Liver (tissue), 9 donors: ENCODE data around the gene GAS7. TPM values are rescaled to one million over a fixed set of nuclear protein-coding genes. Genes with fewer than 3 reads are reported as not detected.

Experiments used
- DNase-seq: peaks from one replicate; pipeline ENCODE4 v3.0.0-alpha.2; 2017; ENCODE audit warnings: low spot score
- H3K27ac ChIP-seq, 2 donors: one replicate each; pipeline ENCODE4 v1.7.0; 2013; ENCODE audit warnings: inconsistent platforms in 2 of 2, low read length in 2 of 2, control low read depth in 1 of 2, low read depth in 1 of 2, mild to moderate bottlenecking in 1 of 2
- H3K27me3 ChIP-seq, 4 donors: one replicate each; pipeline versions ENCODE4 v1.6.1 to v1.7.0; 2013; ENCODE audit warnings: low read length in 3 of 4, inconsistent platforms in 1 of 4, mild to moderate bottlenecking in 1 of 4, moderate library complexity in 1 of 4; ENCODE audit not compliant: control insufficient read depth in 4 of 4, insufficient read depth in 4 of 4
- H3K36me3 ChIP-seq, 4 donors: one replicate each; pipeline versions ENCODE4 v1.6.1 to v1.7.0; 2013; ENCODE audit warnings: low read length in 3 of 4, mild to moderate bottlenecking in 3 of 4, low read depth in 1 of 4, moderate library complexity in 1 of 4; ENCODE audit not compliant: control insufficient read depth in 4 of 4, insufficient read depth in 3 of 4
- H3K4me1 ChIP-seq, 4 donors: one replicate each; pipeline versions ENCODE4 v1.6.1 to v1.7.0; 2013; ENCODE audit warnings: low read length in 3 of 4, mild to moderate bottlenecking in 3 of 4, moderate library complexity in 1 of 4; ENCODE audit not compliant: control insufficient read depth in 4 of 4, insufficient read depth in 4 of 4
- H3K4me3 ChIP-seq, 3 donors: one replicate each; pipeline versions ENCODE4 v1.6.1 to v1.7.0; 2013; ENCODE audit warnings: low read length in 3 of 3, control low read depth in 1 of 3, low read depth in 1 of 3, mild to moderate bottlenecking in 1 of 3
- H3K9ac ChIP-seq, 2 donors: one replicate each; pipeline ENCODE4 v1.7.0; 2013; ENCODE audit warnings: low read length in 2 of 2, mild to moderate bottlenecking in 2 of 2, moderate library complexity in 2 of 2, control low read depth in 1 of 2, low read depth in 1 of 2
- H3K9me3 ChIP-seq, 4 donors: one replicate each; pipeline versions ENCODE4 v1.6.1 to v1.7.0; 2013; ENCODE audit warnings: low read length in 3 of 4; ENCODE audit not compliant: control insufficient read depth in 4 of 4
- EGR1 ChIP-seq, 2 donors: IDR thresholded peaks; 2 replicates each; pipeline ENCODE4 v1.6.1; 2016 to 2018; ENCODE audit warnings: antibody characterized with exemption in 2 of 2, low read depth in 2 of 2
- FOXA1 ChIP-seq: IDR thresholded peaks from 2 replicates; pipeline ENCODE4 v1.6.1; 2016; ENCODE audit warnings: antibody characterized with exemption
- FOXA2 ChIP-seq: IDR thresholded peaks from 2 replicates; pipeline ENCODE4 v1.6.1; 2016; ENCODE audit warnings: antibody characterized with exemption
- HNF4A ChIP-seq, 2 donors: conservative IDR thresholded peaks; 2 replicates each; pipeline ENCODE4 v1.6.1; 2016; ENCODE audit warnings: antibody characterized with exemption in 2 of 2, mild to moderate bottlenecking in 2 of 2
- HNF4G ChIP-seq: IDR thresholded peaks from 2 replicates; pipeline ENCODE4 v1.6.1; 2016; ENCODE audit warnings: antibody characterized with exemption
- NR2F2 ChIP-seq: IDR thresholded peaks from 2 replicates; pipeline ENCODE4 v1.6.1; 2016; ENCODE audit warnings: antibody characterized with exemption
- RAD21 ChIP-seq, 2 donors: IDR thresholded peaks; 2 replicates each; pipeline ENCODE4 v1.6.1; 2016; ENCODE audit warnings: antibody characterized with exemption in 2 of 2, mild to moderate bottlenecking in 2 of 2
- RXRA ChIP-seq, 2 donors: IDR thresholded peaks; 2 replicates each; pipeline ENCODE4 v1.6.1; 2017 to 2018; ENCODE audit warnings: antibody characterized with exemption in 2 of 2, mild to moderate bottlenecking in 1 of 2
- SP1 ChIP-seq: IDR thresholded peaks from 2 replicates; pipeline ENCODE4 v1.6.1; 2018; ENCODE audit warnings: antibody characterized with exemption, mild to moderate bottlenecking
- TAF1 ChIP-seq: conservative IDR thresholded peaks from 2 replicates; pipeline ENCODE4 v1.6.1; 2016; ENCODE audit warnings: antibody characterized with exemption, mild to moderate bottlenecking
- WGBS: extraction: QIAGEN DNeasy Blood & Tissue Kit; methylation state at CpG from one replicate; pipeline ENCODE4 v1.1.7; 2013; 5-methylcytosine and 5-hydroxymethylcytosine counted together
- polyA plus RNA-seq, 2 donors: library from polyadenylated mRNA; stranded (reverse) in 1 of 2; unstranded in 1 of 2; fragments of 200-250 nt in 1 of 2; fragments of >200 nt in 1 of 2; fragmentation: Nextera tagmentation in 1 of 2; extraction: Ambion mirVana in 1 of 2; gene quantifications; one replicate each; pipeline versions ENCODE4 v1.2.1 to v1.2.3, GENCODE V29; 2013 to 2015
- total RNA-seq, 2 donors: library from RNA; depleted of rRNA; stranded (reverse); fragments of >200 nt; gene quantifications; one replicate each; pipeline ENCODE4 v1.2.3, GENCODE V29; 2014
- TF ChIP-seq, protein P1 (sequence below): IDR thresholded peaks from 2 replicates; pipeline ENCODE4 v1.6.1; 2016; ENCODE audit warnings: antibody characterized with exemption
- TF ChIP-seq, protein P2 (sequence below): IDR thresholded peaks from 2 replicates; pipeline ENCODE4 v1.6.1; 2016; ENCODE audit warnings: antibody characterized with exemption
- TF ChIP-seq, protein P3 (sequence below): IDR thresholded peaks from 2 replicates; pipeline ENCODE4 v1.6.1; 2016; ENCODE audit warnings: antibody characterized with exemption
- TF ChIP-seq, protein P4 (sequence below): IDR thresholded peaks from 2 replicates; pipeline ENCODE4 v1.6.1; 2016; ENCODE audit warnings: antibody characterized with exemption, mild to moderate bottlenecking
- donor health status: healthy.
- donor health status: healthy.
- donor health status: healthy.
- donor health status: healthy.
- donor health status: healthy.

Gene GAS7
- total and polyA plus RNA-seq, 4 donors: 0.79 to 6.1 (median 2.5) TPM

DNA sequence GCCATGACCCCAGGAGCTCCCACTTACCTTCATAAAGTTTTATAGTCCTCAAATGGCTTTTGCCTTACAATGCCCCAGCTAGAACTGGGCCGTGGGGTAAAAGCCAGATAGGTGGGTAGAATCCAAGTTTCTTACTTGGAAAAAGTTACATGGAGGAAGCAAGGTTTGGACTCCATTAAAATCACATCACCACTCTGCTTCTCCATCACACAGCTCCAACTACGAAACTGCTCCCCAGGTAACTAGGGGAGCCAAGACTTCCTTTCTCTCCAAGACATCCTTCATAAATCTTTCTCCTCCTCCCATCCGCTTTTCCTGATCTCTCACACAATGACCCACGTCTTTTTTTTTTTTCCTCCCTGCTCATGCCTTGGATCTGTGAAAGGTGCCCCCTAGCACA, 162.5 kb downstream of the GAS7 start:
- WGBS: 76% methylated on average over 4 of the region's 4 CpGs
- Histone ChIP-seq H3K9ac (no peak overlapping the region), H3K27me3 (peaks cover 0 to 5% (median 0%) of the 10 kb centered on the region in 4 donors), H3K4me1 (no peaks in the 10 kb centered on the region), H3K4me3 (no peak overlapping the region), H3K36me3 (no peaks in the 10 kb centered on the region), H3K27ac (no peak overlapping the region), H3K9me3 (peaks cover 0 to 2% (median 0%) of the 10 kb centered on the region in 4 donors)
- no peak for TF ChIP-seq RAD21 (IDR thresholded peaks at IDR 0.05)
- no peak for DNase-seq

DNA sequence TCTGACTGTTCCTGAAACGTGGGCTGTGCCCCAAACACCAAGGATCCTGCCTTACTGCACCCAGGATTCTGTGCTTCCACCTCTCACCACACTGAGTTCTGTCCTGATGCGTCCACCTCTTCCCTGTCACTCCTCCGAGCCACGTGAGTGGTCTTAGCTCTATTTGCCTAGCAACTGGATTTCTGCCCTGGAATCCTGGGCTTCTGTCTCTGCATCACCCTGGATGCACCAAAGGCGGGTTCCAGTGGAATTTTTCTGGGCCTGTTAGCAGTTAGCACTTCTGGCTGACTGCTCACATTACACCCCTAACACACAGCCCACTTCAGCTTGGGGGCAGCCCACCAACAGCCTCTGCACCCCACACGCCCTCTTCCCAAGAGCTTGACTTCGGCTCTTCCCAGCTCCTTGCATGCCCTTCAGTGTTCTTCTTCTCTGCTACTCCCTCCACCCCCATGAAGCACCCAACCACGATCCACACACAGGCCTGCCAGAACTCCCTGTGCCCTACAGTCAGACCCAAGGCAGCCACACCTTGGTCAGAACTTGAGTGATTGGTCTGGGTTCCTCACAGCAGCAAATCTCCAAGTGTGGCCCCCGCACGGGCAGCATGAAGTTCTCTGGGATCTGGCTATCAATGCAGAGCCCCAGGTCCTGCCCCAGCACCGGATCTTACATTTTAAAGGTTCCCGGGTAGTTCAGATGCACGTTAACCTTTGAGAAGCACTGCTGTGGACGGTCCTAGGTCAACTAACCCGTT, 163.5 kb downstream of the GAS7 start:
- peaks cover 0 to 2% (median 0%) of the 10 kb centered on the region in 4 donors for H3K9me3 ChIP-seq
- 74% methylated on average over 15 of the region's 15 CpGs for WGBS
- TF ChIP-seq, protein P1, sequence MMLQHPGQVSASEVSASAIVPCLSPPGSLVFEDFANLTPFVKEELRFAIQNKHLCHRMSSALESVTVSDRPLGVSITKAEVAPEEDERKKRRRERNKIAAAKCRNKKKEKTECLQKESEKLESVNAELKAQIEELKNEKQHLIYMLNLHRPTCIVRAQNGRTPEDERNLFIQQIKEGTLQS: no peak
- TF ChIP-seq FOXA2: no peak
- TF ChIP-seq NR2F2: no peak
- TF ChIP-seq, protein P2, sequence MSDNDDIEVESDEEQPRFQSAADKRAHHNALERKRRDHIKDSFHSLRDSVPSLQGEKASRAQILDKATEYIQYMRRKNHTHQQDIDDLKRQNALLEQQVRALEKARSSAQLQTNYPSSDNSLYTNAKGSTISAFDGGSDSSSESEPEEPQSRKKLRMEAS: no peak
- TF ChIP-seq TAF1: no peak
- no peak for TF ChIP-seq HNF4G
- TF ChIP-seq, protein P3, sequence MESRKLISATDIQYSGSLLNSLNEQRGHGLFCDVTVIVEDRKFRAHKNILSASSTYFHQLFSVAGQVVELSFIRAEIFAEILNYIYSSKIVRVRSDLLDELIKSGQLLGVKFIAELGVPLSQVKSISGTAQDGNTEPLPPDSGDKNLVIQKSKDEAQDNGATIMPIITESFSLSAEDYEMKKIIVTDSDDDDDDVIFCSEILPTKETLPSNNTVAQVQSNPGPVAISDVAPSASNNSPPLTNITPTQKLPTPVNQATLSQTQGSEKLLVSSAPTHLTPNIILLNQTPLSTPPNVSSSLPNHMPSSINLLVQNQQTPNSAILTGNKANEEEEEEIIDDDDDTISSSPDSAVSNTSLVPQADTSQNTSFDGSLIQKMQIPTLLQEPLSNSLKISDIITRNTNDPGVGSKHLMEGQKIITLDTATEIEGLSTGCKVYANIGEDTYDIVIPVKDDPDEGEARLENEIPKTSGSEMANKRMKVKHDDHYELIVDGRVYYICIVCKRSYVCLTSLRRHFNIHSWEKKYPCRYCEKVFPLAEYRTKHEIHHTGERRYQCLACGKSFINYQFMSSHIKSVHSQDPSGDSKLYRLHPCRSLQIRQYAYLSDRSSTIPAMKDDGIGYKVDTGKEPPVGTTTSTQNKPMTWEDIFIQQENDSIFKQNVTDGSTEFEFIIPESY: no peak
- no peak for TF ChIP-seq SP1
- TF ChIP-seq RXRA (IDR thresholded peaks at IDR 0.05): no peak
- TF ChIP-seq, protein P4, sequence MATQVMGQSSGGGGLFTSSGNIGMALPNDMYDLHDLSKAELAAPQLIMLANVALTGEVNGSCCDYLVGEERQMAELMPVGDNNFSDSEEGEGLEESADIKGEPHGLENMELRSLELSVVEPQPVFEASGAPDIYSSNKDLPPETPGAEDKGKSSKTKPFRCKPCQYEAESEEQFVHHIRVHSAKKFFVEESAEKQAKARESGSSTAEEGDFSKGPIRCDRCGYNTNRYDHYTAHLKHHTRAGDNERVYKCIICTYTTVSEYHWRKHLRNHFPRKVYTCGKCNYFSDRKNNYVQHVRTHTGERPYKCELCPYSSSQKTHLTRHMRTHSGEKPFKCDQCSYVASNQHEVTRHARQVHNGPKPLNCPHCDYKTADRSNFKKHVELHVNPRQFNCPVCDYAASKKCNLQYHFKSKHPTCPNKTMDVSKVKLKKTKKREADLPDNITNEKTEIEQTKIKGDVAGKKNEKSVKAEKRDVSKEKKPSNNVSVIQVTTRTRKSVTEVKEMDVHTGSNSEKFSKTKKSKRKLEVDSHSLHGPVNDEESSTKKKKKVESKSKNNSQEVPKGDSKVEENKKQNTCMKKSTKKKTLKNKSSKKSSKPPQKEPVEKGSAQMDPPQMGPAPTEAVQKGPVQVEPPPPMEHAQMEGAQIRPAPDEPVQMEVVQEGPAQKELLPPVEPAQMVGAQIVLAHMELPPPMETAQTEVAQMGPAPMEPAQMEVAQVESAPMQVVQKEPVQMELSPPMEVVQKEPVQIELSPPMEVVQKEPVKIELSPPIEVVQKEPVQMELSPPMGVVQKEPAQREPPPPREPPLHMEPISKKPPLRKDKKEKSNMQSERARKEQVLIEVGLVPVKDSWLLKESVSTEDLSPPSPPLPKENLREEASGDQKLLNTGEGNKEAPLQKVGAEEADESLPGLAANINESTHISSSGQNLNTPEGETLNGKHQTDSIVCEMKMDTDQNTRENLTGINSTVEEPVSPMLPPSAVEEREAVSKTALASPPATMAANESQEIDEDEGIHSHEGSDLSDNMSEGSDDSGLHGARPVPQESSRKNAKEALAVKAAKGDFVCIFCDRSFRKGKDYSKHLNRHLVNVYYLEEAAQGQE: no peak
- TF ChIP-seq EGR1 (IDR thresholded peaks at IDR 0.05; ENCODE audit: low read depth in 2 of 2): no peak
- TF ChIP-seq FOXA1: no peak
- TF ChIP-seq RAD21 (IDR thresholded peaks at IDR 0.05): no peak
- TF ChIP-seq HNF4A (conservative IDR thresholded peaks at IDR 0.05): no peak
- H3K4me3 ChIP-seq: no peak overlapping the region
- no peaks in the 10 kb centered on the region for H3K36me3 ChIP-seq
- H3K9ac ChIP-seq: no peak overlapping the region
- no peak for DNase-seq
- no peak overlapping the region for H3K27ac ChIP-seq
- peaks cover 0 to 5% (median 0%) of the 10 kb centered on the region in 4 donors for H3K27me3 ChIP-seq
- H3K4me1 ChIP-seq: no peaks in the 10 kb centered on the region
